Measurements from ENCODE around the gene ANKRD10.
A peak's percentile ranks its signal among the peaks of the same experiment; 100 is the strongest.

The ANKRD10 gene

DNA sequence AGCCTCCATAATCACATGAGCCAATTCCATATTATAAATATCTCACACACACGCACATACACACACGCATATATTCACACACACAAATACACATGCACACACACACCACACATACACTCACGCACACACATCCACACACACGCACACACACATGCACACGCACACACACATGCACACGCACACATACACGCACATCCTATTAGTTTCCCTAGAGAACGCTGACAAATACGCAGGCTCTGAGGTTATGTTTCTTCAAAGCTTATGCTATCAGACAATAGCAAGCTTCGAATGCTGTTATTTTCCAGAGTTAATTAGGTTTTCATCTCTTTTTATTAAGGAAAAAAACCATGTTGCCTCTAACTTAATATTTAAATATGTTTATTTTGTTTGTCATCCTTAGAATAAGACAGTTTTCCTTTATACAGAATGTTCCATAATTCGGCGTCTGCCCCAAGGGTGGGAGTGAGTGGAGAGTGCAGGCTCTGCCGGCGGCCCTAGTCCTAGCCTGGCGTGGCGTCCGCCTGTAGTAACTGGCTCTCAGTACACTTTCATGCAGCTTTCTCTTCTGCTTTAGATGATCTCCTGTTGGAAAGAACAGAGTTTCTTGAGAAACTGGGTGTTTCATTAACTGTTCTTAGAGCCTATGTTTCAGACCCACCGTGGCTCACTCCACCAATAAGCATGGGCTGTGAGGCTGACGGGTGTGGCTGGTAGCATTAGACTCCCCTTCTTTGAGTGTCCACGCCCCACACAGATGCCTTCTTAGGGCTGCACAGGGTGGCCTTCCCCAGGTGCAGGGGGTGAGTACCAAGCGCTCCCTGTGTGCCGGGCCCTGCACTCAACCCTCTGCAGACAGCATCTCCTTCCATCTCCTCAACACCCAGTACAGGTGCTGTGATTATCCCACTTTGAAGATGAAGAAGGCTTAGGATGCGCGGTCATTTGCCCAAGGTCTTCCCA, 30.4 kb upstream of the ANKRD10 start:
- no peak for DNase-seq (ENCODE audit: low read depth in 2 of 2)

- DNase-seq (ENCODE audit: low read depth in 2 of 2), result no peak
Observed at GRCh38 chr13:110944121-110944967, 29.5 kb upstream of the ANKRD10 start.

GRCh38 chr13:110942248-110942981, 27.5 kb upstream of the ANKRD10 start:
- peak in 1 of 2 donors; percentile 30 for DNase-seq (ENCODE audit: low read depth in 2 of 2)

DNA sequence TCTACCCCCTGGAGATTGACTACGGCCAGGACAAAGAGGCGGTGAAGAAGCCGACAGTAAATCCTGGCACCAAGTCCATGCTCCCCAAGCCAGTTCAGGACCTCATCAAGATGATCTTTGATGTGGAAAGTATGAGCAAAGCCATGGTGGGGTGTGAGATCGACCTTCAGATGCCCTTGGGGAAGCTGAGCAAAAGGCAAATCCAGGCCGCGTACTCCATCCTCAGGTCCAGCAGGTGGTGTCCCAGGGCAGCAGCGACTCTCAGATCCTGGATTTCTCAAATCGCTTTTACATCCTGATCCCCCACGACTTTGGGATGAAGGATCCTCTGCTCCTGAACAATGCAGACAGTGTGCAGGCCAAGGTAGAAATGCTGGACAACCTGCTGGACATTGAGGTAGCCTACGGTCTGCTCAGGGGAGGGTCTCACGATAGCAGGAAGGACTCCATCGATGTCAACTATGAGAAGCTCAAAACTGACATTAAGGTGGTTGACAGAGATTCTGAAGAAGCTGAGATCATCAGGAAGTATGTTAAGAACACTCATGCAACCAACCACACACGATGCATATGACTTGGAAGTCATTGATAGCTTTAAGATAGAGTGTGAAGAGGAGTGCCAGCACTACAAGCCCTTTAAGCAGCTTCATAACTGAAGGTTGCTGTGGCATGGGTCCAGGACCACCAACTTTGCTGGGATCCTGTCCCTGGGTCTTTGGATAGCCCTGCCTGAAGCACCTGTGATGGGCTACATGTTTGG, 24.0 kb upstream of the ANKRD10 start:
- no peak for DNase-seq (ENCODE audit: low read depth in 2 of 2)

- DNase-seq (ENCODE audit: low read depth in 2 of 2), result no peak
Observed at GRCh38 chr13:110937511-110938285, 22.8 kb upstream of the ANKRD10 start.

- no peak for DNase-seq (ENCODE audit: low read depth in 2 of 2)
Observed at GRCh38 chr13:110936519-110936918, 21.6 kb upstream of the ANKRD10 start.

- no peak for DNase-seq (ENCODE audit: low read depth in 2 of 2)
Observed at GRCh38 chr13:110932588-110932987, 17.7 kb upstream of the ANKRD10 start.

GRCh38 chr13:110929104-110929777, 14.4 kb upstream of the ANKRD10 start:
- DNase-seq (ENCODE audit: low read depth in 2 of 2), result no peak

GRCh38 chr13:110925023-110925612, 10.2 kb upstream of the ANKRD10 start:
- no peak for DNase-seq (ENCODE audit: low read depth in 2 of 2)

- no peak for DNase-seq (ENCODE audit: low read depth in 2 of 2)
Observed at GRCh38 chr13:110924639-110924934, 9.7 kb upstream of the ANKRD10 start.

- DNase-seq (ENCODE audit: low read depth in 2 of 2), result no peak
Observed at GRCh38 chr13:110923777-110924638, 9.1 kb upstream of the ANKRD10 start.

DNA sequence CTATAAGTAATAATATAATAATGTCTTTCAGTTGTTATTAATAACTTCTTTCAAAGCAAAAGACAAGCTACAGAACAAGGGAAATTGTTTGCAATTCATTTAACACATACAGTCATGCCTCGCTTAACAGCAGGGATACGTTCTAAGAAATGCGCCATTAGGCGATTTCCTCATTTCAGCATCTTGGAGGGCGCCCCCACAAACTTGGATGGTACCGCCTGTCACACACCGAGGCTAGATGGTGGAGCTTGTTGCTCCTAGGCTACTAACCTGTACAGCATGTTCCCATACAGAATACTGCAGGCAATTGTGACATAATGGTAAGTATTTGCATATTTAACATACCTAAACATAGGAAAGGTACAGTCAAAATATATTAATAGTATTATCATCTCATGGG, 8.2 kb upstream of the ANKRD10 start:
- DNase-seq (ENCODE audit: low read depth in 2 of 2), result no peak

- DNase-seq (ENCODE audit: low read depth in 2 of 2), result no peak
Observed at GRCh38 chr13:110922506-110922905, 7.6 kb upstream of the ANKRD10 start.

- DNase-seq (ENCODE audit: low read depth in 2 of 2), result no peak
Observed at GRCh38 chr13:110921695-110922094, 6.8 kb upstream of the ANKRD10 start.

DNA sequence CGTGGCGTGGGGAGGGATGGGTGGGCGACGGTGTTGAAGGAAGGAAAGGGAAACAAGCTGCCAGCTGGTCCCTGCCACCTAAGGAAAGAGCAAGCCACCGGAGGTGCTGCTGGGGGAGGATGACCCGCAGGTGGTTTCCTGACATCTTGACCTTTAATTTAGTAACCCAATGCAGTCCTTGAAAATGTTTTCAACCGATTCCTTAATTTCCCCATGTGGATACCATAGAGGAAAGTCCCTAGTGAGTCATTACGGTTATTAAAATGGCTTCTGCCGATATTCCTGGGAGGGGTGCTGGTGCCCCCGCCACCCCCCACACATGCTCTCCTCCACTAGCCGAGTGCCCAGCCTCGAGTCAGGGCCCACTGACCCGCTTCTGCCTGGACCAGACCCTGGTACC, 6.3 kb upstream of the ANKRD10 start:
- no peak for DNase-seq (ENCODE audit: low read depth in 2 of 2)

- no peak for DNase-seq (ENCODE audit: low read depth in 2 of 2)
Observed at GRCh38 chr13:110920038-110920437, 5.2 kb upstream of the ANKRD10 start.

- DNase-seq (ENCODE audit: low read depth in 2 of 2), result no peak
Observed at GRCh38 chr13:110916301-110917142, 1.7 kb upstream of the ANKRD10 start.

DNA sequence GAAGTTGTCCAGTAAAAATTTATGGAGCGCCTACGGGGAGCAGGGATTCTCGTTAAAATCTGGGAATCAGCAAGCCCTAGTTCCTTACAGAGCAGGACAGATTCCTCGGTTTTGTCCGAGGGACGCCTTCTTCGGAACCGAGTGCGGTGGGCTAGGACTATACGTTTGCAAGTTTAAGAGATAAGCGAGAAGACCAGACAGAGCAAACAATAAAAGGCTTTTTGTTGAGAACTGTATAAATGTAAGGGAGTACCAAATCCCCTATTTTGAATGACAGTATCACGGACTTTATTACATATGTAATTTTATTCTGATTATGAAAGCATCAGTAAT, 971 bp upstream of the ANKRD10 start:
- no peak for DNase-seq (ENCODE audit: low read depth in 2 of 2)
